Measurements from ENCODE around the gene ZNF470.

The ZNF470 gene

DNA sequence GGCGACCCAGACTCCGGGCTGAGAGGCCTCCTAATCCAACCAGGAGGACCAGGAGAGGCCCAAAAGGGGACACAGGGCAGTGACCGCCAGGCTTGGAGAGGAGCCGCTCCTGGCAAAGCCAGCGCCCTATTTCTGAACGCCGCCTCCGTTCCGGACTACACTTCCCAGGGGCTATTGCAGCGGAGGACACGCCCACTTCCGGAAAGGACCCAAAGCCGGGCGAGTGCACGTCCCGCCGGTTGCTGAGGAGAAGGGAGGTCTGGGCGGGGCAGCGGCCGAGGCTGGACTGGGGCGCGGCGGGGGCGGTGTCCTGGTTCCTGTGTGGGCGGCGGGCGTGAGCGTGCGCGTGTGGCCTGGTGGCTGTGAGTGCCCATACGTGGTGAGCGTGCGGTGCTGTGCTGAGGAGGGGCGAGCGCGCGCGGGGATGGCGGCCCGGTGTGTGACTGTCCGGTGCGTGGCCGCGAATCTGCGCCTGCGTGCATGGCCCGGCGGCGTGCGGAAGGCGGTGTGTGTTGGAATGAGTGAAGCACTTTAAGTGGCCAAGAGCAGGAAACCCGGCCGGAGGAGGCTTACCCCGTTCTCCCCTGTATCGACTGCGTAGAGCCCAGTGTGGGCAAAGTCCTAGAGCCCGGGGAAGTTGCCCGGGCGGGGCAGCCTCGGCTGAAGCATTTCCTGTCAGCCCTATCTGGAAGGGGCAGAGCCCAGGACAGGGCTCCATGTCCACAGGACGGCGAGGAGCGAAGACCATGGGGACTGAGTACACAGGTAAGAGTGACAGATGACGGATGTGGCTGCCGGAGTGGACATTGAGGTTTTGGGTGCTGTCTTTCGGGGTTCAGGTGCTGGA is at the start of gene ZNF470 (continued):
- TF ChIP-seq, protein P1, sequence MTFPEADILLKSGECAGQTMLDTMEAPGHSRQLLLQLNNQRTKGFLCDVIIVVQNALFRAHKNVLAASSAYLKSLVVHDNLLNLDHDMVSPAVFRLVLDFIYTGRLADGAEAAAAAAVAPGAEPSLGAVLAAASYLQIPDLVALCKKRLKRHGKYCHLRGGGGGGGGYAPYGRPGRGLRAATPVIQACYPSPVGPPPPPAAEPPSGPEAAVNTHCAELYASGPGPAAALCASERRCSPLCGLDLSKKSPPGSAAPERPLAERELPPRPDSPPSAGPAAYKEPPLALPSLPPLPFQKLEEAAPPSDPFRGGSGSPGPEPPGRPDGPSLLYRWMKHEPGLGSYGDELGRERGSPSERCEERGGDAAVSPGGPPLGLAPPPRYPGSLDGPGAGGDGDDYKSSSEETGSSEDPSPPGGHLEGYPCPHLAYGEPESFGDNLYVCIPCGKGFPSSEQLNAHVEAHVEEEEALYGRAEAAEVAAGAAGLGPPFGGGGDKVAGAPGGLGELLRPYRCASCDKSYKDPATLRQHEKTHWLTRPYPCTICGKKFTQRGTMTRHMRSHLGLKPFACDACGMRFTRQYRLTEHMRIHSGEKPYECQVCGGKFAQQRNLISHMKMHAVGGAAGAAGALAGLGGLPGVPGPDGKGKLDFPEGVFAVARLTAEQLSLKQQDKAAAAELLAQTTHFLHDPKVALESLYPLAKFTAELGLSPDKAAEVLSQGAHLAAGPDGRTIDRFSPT (tag by site-specific recombination; IDR thresholded peaks at IDR 0.05) = peak; percentile 55; the same call in 1 of the 2 replicates
- TF ChIP-seq ZNF133 (tag by site-specific recombination; IDR thresholded peaks at IDR 0.05) = peak; percentile 58; the same call in 1 of the 2 replicates
- no peak for TF ChIP-seq TCF7L2 (IDR thresholded peaks at IDR 0.05; ENCODE audit: borderline replicate concordance, low read depth, low read length)
- no peak for TF ChIP-seq ZNF776 (tag by site-specific recombination; IDR thresholded peaks at IDR 0.05; ENCODE audit: borderline replicate concordance)
- no peak for TF ChIP-seq ZNF324 (tag by site-specific recombination; IDR thresholded peaks at IDR 0.05)
- TF ChIP-seq ZNF274 (IDR thresholded peaks at IDR 0.05; ENCODE audit: low read length) = no peak
- no peak for TF ChIP-seq ZNF274 (tag by site-specific recombination; IDR thresholded peaks at IDR 0.05; ENCODE audit: borderline replicate concordance)
- no peak for TF ChIP-seq ZNF23 (tag by site-specific recombination; IDR thresholded peaks at IDR 0.05; ENCODE audit: borderline replicate concordance)
- TF ChIP-seq, protein P2, sequence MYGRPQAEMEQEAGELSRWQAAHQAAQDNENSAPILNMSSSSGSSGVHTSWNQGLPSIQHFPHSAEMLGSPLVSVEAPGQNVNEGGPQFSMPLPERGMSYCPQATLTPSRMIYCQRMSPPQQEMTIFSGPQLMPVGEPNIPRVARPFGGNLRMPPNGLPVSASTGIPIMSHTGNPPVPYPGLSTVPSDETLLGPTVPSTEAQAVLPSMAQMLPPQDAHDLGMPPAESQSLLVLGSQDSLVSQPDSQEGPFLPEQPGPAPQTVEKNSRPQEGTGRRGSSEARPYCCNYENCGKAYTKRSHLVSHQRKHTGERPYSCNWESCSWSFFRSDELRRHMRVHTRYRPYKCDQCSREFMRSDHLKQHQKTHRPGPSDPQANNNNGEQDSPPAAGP (tag by site-specific recombination; IDR thresholded peaks at IDR 0.05) = no peak
- no peak for TF ChIP-seq ZNF221 (tag by site-specific recombination; IDR thresholded peaks at IDR 0.05; ENCODE audit: borderline replicate concordance)
- no peak for TF ChIP-seq ZNF677 (tag by site-specific recombination; IDR thresholded peaks at IDR 0.05)
- no peak for TF ChIP-seq ZNF423 (tag by site-specific recombination; IDR thresholded peaks at IDR 0.05)
- no peak for TF ChIP-seq ZFP69B (tag by site-specific recombination; IDR thresholded peaks at IDR 0.05)
- peak; percentile 67 for TF ChIP-seq ZNF341 (tag by site-specific recombination; IDR thresholded peaks at IDR 0.05; ENCODE audit: low read depth)
- no peak for TF ChIP-seq ZEB2 (tag by site-specific recombination; IDR thresholded peaks at IDR 0.05)
- TF ChIP-seq ZNF112 (tag by site-specific recombination; IDR thresholded peaks at IDR 0.05) = no peak
- no peak for TF ChIP-seq ZNF624 (tag by site-specific recombination; IDR thresholded peaks at IDR 0.05)
- peak; percentile 31; the same call in 1 of the 2 replicates for TF ChIP-seq ZIC2 (tag by site-specific recombination; IDR thresholded peaks at IDR 0.05)
- no peak for TF ChIP-seq ZNF121 (tag by site-specific recombination; IDR thresholded peaks at IDR 0.05)
- TF ChIP-seq ZNF391 (tag by site-specific recombination; IDR thresholded peaks at IDR 0.05; ENCODE audit: borderline replicate concordance, low read depth) = no peak
- TF ChIP-seq ZNF138 (tag by site-specific recombination; IDR thresholded peaks at IDR 0.05; ENCODE audit: borderline replicate concordance) = no peak
- TF ChIP-seq, protein P3, sequence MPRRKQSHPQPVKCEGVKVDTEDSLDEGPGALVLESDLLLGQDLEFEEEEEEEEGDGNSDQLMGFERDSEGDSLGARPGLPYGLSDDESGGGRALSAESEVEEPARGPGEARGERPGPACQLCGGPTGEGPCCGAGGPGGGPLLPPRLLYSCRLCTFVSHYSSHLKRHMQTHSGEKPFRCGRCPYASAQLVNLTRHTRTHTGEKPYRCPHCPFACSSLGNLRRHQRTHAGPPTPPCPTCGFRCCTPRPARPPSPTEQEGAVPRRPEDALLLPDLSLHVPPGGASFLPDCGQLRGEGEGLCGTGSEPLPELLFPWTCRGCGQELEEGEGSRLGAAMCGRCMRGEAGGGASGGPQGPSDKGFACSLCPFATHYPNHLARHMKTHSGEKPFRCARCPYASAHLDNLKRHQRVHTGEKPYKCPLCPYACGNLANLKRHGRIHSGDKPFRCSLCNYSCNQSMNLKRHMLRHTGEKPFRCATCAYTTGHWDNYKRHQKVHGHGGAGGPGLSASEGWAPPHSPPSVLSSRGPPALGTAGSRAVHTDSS (tag by site-specific recombination; IDR thresholded peaks at IDR 0.05) = no peak
- TF ChIP-seq, protein P4, sequence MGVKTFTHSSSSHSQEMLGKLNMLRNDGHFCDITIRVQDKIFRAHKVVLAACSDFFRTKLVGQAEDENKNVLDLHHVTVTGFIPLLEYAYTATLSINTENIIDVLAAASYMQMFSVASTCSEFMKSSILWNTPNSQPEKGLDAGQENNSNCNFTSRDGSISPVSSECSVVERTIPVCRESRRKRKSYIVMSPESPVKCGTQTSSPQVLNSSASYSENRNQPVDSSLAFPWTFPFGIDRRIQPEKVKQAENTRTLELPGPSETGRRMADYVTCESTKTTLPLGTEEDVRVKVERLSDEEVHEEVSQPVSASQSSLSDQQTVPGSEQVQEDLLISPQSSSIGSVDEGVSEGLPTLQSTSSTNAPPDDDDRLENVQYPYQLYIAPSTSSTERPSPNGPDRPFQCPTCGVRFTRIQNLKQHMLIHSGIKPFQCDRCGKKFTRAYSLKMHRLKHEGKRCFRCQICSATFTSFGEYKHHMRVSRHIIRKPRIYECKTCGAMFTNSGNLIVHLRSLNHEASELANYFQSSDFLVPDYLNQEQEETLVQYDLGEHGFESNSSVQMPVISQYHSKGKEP (tag by site-specific recombination; IDR thresholded peaks at IDR 0.05) = no peak
- TF ChIP-seq ZNF843 (tag by site-specific recombination; IDR thresholded peaks at IDR 0.05) = no peak
- peak; percentile 98 for TF ChIP-seq SP3 (tag by site-specific recombination; IDR thresholded peaks at IDR 0.05)
- TF ChIP-seq ZNF266 (tag by site-specific recombination; IDR thresholded peaks at IDR 0.05; ENCODE audit: low read depth) = no peak
- TF ChIP-seq HOXD13 (CRISPR knock-in tag; IDR thresholded peaks at IDR 0.05; ENCODE audit: borderline replicate concordance) = no peak
- TF ChIP-seq, protein P5, sequence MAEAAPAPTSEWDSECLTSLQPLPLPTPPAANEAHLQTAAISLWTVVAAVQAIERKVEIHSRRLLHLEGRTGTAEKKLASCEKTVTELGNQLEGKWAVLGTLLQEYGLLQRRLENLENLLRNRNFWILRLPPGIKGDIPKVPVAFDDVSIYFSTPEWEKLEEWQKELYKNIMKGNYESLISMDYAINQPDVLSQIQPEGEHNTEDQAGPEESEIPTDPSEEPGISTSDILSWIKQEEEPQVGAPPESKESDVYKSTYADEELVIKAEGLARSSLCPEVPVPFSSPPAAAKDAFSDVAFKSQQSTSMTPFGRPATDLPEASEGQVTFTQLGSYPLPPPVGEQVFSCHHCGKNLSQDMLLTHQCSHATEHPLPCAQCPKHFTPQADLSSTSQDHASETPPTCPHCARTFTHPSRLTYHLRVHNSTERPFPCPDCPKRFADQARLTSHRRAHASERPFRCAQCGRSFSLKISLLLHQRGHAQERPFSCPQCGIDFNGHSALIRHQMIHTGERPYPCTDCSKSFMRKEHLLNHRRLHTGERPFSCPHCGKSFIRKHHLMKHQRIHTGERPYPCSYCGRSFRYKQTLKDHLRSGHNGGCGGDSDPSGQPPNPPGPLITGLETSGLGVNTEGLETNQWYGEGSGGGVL (tag by site-specific recombination; IDR thresholded peaks at IDR 0.05) = 0 out of 2 replicates have a peak, but pooled peaks have one; percentile 17
- no peak for TF ChIP-seq ZNF311 (tag by site-specific recombination; IDR thresholded peaks at IDR 0.05; ENCODE audit: borderline replicate concordance)
- no peak for TF ChIP-seq ZNF521 (tag by site-specific recombination; IDR thresholded peaks at IDR 0.05)
- TF ChIP-seq, protein P6, sequence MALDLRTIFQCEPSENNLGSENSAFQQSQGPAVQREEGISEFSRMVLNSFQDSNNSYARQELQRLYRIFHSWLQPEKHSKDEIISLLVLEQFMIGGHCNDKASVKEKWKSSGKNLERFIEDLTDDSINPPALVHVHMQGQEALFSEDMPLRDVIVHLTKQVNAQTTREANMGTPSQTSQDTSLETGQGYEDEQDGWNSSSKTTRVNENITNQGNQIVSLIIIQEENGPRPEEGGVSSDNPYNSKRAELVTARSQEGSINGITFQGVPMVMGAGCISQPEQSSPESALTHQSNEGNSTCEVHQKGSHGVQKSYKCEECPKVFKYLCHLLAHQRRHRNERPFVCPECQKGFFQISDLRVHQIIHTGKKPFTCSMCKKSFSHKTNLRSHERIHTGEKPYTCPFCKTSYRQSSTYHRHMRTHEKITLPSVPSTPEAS (tag by site-specific recombination; IDR thresholded peaks at IDR 0.05) = no peak

Measured in HEK293 (cell line).